ENCODE measurements around the gene ZNF778.

Gene ZNF778

DNA sequence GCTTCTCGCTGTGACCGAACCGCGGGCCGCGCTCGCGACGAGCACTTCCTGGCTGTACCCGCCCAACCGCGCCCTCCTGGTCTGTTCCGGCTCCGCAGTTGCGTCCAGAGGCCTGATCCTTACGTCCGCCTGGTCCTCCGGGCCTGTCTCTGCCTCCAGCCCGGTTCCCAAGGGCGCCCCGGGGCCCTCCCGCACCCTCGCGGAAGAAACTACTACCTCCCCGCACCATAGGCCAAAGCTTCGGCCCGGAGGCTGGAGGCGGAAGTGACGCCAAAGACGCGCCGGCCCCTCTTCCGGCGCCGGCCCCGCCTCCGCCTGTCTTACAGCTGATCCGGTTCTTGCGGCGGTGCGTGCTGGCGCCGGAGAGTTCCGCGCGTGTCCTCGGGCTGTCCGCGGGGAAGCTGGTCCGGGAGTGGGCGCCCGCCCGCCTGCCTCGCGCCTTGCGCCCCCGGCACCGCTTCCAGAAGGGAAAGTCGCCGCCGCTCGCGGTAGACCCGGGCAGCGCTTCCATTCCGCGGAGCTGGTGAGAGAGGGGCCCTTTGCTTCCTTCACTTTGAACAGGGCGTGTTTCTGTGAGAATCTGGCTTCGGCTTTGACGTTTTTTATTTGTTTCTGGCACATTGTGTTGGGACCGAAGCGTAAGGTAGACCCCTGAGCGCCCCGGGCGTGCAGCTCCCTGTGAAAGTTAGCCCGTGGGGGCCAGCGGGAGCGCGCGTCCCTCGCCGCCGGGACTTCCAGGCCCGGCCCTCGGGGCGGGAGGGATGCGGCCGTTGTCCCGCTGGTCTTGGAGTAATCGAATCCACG is at the start of gene ZNF778:
Gene ZNF778, plus strand, starts transcription at position 316 of the 804 bp plus-strand sequence. CDS start 3,425 bp downstream, outside the sequence.
- DNase-seq = peak; percentile 68

DNA sequence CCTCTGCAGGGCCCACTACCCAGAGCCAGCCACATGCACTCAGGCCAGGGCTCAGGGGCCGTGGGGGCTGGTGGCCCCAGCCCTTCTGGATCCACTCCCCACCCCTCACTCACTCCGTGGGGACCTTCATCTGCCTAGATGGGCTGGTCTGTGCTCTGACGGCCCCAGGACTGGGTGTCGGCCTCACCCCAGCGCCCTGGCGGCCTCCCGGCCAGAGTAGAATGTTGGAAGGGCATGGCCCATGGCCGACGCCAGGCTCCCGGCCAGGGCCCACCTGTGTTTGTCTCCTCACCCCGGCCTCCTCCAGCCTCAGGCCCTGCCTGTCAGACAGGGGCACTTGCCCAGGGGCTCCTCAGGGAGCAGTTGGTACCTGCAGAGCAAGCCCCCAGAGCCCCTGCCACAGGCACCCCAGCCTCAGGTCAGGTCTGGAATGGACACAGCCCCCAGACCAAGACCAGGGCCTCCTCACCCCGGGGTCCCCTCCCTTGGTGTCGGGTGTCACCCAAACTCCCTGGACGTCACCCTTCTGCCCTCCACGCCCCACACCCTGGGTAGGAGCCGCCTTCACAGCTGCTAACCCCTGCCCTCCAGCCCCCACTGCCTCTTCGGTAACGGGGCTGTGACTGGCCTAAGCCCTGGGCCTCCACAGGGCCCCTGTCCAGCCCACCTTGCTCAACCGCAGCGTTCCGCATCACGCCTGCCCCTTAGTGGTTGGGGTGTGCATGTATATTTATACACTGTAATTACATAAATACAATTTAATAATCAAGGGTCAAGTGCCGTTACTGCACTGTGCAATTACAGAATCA is 48.9 kb upstream of the ZNF778 start:
- no peak for DNase-seq

DNA sequence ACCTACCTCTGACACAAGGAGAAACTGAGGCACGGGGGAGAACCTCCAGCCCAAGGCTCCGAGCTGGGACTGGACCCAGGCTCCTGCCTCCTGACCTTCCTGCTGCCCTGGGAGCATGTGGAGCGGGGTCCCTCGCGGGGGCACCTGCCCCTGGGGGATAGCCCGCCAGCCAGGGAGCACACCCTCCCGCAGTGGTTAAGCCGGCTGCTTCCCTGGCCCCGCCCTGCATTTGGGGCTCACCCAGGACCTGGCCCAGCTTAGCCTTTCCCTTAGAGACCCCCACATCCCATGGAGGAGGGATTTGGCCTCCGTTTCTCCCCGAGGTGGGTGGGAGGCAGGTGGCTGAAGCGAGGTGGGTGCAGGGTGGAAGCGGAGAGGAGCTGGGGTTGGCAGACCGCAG is 47.7 kb upstream of the ZNF778 start:
- no peak for DNase-seq

DNA sequence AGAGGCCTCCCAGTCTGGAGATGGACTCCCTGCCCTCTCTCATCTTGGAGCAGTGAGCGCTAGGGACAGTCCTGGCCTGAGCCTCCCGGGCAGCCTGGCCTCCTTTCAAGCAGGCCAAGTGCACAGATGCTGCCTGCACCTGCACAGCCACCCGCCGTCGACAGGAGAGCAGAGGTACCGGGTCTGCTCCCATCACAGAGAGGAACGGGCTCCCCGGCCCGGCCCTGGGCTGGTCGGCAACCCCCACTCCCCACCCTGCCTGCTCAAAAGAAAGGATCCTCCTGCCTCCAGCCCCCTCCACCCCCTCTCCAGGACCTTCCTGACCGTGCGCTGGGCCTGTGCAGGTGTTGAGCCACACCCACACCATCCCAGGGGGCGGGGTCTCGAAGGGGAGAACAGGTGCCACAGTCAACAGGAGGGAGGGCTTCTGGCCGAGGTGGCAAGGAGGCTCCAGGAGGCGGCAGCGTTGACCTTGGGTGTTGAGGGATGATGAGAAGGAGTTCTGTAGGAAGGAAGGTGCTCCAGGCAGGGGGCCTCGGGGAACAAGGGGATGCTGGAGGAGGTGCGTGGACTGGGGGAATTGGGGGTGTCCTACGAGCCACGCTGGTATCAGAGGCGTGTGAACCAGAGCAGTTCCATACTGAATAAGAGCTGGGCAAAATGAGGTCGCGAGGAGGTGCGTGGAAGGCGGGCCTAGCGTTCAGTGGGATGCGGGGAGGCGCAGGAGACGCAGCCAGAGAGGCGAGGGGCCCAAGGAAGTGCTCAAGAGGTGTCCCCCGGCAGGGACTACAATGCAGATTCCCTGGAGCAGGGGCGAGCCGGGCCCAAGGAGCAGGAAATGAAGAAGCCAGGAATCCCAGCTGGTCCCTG is 46.9 kb upstream of the ZNF778 start:
- DNase-seq = peak; percentile 54

DNA sequence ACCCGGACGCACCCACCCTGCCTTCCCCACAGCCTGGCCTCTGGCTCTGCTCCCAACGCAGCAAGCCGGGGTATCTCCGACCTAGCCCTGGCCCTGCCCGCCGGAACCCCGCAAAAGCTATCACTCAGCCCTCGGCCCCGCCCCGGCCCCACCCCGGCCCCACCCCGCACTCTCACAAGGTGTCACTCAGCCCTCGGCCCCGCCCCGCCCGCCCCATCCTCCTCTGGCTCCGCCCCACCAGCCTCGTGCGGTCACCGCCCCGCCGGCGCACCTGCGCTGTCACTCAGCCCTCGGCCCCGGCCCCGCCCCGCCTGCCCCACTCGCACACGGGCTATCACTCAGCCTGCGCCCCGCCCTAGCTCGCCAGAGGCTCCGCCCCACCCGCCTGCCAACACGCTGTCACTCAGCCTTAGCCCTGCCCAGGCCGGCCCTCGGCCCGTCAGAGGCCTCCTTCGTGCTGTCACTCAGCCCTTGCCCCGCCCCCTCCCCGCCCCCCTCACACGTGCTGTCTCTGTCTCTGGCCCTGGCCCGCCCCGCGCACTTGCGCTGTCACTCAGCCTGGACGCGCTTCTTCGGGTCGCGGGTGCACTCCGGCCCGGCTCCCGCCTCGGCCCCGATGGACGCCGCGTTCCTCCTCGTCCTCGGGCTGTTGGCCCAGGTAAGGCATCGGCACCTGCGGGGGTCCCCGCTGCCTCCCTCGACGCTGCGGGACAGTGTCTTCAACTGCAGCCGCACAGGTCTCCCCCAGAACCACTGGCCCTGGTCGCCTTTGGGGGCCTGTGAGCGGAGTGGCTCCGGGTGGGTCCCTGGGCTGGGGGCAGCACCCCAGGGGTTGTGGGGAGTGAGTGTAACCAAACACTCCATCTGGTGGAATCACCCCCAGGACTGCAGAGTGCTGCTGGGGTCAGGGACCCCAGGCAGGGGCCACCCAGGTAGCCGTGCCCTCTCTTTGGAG is 46.0 kb upstream of the ZNF778 start, which contains the start of gene CDH15:
Gene CDH15, plus strand, starts transcription at position 533 of the 955 bp plus-strand sequence. Its CDS starts 84 bp downstream, at position 617.
- peak; percentile 91 for DNase-seq

DNA sequence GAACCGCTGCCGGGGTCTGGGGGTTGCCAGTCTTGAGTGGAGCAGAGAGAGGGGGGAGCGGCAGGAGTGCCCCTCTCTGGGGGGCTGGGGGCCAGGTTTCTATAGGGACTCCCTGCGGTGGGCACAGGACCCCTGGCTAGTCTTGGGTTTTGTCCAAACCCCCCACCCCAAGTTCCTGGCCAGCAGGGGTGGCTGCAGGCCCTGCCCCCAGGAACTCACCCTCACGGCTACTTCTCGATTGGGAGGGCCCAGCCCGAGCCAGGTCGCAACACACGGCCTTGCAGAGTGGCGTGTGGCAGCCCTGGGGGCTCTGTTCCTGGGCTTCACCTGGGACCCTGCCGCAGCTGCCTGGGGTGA is 45.4 kb upstream of the ZNF778 start:
- DNase-seq = no peak

DNA sequence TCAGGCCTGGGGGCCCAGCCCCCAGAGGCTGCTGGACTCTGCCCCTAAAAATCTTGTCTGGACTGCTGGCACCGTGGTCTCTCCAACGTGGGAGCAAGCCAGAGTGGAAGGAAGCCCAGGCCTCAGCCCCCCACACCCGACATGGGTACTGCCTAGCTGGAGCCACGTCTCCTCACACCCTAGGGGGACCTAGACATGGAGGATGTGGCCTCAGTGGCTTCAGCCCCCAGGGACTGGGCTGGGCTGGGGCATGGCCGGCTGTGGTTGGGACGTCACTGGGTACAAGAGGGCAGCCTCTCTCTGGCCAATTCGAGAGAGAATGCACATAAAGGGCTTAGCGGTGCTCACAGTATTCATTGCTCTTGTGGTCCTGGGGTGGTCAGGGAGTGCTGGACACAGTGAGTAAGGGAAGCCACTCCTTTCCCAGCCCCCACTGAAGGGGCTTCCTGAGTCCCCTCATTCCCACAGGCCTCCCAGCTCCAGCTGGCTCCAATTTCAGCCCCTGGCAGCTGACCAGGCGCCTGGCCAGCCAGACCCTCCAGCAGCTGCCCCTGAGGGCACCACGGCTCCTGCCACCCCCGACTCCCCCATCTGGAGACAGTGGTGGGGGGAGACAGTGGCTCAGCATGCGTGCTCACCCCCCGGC is 44.9 kb upstream of the ZNF778 start:
- no peak for DNase-seq

DNA sequence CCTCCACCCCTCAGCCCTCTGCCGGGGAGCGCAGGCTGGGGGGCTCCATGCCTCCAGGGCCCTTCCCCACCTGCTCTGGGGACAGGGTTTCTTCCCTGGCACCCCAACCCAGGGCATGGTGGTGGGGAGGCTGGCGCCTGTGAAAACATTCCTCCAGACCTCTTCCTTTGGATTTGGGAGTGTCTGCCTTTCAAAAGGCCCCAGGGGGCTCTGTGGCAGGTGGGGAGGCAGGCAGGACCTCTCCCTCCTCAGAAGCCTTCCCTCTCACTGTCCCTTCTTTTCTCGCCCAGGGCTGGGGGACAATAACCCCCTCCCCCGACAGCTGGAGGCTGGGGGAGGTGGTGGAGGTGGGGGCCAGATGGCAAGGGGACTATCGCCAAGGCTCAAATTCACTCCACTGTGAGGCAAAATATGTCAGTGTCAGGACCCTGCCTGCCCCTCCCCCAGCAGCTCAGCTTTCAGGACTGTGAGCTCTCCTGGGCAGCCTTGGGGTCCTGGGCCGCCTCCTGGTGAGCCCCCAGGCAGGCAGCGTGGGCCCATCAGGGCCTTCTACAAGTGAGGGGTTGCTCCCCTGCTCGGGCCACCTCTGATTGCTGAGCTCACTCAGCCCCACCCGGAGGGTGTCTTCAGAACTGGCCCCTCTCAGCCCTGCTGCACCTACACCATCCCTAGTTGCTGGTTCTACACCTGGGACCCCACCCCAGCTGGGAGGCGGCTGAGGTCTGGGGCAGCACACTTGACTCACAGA is 44.2 kb upstream of the ZNF778 start:
- DNase-seq = no peak

DNA sequence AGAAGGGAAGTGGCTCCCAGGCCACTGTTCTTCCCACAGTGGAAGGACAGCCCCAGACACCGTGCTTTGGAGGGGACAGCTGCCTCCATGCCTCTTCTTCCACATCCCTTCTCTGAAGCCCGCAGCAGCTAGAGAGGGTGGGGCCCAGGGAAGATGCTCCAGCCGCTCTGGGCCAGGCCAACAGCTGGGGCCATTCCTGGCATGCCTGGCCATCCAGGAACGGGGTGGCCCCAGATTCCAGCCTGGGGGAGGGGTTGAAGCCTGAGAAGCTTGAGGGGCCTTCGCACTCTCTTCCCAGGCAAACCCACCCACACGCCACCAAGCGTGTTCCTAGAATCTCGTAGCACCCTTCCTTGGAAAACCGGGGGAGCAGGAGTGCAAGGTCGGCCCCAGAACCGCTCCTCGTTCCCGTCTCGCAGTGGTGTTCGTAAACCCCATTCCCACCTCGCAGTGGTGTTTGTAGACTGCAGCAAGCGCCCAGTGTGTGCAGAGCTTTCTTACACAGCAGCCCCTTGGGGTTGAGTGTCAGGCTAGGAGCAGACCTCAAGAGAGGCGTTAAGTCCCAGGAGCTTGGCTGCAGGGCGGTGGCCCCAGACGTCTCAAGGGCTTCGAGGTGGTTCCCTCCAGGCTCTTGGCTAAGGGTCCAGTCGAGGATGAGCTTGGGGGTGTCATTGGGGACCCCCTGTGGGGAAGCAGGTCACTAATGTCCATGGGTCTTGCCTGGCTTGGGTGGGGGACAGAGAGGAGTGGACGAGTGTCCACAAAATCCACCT is 43.3 kb upstream of the ZNF778 start:
- no peak for DNase-seq

DNA sequence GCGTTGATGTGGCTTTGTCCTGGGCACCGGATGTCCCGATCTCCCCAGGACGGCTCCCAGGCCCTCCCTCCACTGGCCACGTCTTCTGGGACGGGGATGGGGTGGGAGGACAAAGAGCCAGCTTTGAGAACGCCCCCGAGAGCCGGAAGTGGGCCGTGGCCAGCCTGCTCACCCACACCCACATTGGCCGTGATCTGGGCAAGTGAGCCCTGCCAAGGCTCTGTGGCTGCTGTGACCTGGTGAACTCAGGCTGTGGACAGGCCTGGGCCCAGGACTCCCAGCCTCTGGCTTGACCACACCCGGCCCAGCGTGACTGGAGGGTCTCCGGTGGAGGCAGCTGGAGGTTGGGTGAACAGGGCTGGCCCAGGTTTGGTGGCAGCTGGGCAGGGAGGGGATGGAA is 42.6 kb upstream of the ZNF778 start:
- no peak for DNase-seq

DNA sequence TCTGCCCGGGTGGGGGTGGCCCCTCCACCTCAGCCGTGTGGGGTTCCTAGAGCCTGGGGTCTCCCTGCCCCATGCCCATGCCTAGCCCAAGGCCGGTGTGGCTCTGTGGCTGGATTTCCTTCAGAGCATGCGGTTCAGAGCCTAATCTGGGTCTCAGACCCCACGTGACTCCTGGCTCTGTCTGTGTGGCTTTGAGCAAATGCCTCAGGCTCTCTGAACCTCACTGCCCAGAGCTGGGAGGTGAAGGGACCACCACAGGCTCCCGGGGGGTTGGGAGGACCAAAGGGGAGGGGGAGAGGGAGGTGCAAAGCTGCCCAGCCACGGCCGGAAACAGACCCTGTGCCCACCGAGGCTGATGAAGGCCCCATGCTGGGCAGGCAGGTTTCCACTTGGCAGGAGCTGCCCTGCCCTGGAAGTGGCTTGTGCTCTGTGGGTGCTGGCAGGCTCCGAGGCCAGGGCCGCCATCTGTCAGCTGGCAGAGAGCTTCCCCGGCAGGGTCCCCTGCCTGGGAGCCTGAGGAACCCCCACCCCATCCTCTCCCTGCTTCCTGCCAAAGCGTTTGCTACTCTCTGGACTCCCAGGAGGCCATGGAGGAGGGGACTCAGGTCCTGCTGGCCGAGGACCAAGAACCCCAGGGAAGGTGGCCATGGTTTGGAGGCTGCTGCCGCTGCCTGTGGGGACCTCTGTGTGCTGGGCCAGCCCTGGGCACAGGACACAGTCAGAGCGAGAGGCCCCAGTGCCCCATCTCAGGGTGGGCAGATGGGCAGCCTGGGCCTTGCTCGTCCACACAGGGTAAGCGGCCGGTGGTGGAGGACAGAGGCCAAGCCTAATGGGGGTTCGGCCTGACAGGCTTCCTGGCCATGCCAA is 42.0 kb upstream of the ZNF778 start:
- no peak for DNase-seq

DNA sequence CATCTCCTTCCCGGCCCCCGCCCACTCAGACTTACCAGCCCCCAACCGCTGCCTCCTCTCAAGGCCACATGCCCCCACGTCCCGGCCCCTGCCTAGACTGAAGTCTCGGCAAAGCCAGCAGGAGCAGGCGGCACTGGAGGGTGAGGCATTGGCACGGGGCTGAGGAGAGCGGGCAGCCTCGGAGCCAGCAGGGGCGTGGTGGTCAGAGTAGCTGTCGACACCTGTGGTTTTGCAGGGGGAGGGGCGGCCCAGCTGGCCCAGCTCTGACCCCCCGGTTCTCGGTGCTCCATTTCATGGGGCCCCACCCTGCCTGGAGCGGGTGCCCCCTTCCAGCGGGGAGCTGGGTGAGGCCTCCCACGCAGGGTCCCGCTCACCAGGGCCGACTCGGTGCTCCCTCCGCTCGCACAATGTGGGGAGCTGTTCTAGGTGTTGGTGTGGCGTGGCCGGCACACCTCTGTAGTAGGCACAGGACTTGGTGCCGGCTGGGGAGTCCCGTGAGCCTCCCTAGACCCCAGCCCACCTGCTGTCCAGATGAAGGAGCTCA is 41.3 kb upstream of the ZNF778 start:
- DNase-seq = no peak

DNA sequence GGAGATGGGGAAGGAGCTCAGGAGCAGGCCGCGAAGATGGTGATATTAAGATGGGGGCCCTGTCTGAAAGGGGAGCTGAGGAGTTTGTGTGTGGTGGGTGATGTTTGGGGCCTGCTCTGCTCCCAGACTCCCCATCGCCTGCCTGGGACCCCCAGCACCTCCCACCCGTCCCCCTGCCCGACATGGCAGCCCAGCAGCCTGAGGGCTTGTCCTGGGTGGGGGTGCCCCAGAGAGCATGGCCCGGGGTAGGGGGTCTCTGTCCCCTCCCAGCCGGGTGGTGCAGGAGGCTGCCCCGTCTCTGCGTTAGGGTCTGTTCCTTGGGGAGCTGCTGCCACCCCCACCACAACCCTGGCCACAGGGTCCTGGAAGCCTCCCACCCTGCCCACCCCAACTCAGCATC is 40.8 kb upstream of the ZNF778 start:
- no peak for DNase-seq

DNA sequence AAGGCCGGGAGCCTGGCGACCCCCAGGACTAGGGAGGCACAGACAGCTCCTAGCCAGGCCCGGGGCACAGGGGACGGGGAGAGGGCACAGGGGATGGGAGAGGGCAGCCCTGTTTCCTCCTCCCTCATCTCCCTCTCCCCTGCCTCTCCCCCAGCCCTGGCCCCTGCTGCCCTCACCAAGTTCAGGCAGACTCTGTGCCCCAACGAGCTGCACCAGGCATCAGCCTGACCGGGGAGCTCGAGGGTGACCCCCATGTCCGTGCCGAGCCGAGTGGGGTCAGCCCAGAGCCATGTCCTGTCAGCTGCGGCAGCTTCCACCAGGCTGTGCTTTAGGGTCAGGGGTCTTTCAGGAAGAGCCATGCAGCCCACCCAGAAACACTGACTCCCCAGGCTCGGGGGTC is 40.0 kb upstream of the ZNF778 start:
- DNase-seq = no peak

DNA sequence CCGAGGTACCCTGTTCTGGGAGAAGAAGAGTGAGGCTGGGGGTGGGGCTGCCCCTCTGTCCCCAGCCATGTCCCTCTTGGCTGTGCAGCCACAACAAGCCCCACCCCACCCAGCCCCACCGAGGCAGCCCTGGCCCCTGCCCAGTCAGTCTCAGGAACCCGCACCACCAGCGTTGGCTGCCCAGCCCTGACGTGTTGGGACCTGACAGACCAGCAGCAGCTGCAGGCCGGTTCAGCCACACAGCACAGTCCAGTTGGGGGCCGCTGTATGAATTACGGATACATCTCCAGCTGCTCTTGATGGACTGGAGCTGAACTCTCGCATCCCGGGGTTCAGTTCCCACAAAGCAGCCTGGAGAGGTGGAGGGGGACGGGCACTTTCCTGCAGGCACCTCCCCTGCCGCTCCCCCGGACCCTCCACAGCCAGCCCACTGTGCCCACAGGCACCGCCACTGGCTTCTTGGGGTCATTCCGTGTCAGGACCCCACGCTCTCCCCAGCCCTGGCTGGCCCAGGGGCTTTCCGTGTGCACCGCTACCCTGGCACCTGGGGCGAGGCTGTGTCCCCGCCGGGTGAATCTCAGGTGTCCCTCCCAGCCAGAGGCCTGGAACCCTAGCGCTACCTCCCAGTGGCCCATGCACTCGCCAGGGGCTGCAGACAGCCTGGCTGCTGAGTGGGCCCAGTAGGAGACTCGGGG is 38.9 kb upstream of the ZNF778 start:
- DNase-seq = no peak

DNA sequence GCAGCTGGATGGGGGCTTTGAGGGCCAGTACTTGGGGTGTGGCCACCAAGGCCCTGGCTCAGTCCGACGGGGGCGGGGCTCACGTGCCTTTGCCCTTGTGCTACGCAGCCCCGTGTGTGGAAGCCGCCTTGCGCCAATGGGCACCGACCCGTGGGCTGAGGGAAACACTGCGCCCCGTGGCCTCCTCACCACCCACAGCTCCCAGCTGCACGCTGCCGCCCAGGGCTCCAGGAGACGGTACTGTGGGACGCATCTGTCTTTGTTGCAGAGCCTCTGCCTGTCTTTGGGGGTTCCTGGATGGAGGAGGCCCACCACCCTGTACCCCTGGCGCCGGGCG is 38.4 kb upstream of the ZNF778 start:
- DNase-seq = no peak

DNA sequence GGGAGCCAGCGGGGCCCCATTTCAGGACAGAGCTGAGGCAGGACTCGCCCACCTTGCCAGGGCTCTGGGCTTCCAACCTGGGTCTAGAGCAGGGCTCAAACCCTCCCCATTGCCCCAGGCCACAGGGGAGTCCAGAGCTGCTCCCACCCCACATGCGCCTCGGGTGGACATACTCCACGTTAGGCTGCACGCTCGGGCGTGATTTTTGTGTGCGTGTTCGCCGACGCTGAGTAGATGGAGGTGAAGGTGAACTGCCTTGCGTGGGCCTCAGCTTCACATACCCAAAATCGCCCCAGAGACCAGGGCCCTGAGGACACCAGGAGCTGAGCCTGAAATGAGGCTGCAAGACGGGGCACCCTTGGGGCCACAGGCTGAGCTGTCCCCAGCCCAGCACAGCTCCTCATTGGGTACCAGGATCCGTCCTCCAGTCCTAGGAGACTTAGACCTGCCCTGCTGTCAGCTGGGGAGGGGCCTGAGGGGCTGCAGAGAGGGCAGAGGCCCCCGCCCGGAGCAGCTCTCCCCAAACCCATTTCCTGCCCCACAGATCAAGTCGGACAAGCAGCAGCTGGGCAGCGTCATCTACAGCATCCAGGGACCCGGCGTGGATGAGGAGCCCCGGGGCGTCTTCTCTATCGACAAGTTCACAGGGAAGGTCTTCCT is 37.7 kb upstream of the ZNF778 start:
- no peak for DNase-seq

Measured in NCI-H1436 (cell line).